Measurements from ENCODE around the gene PTPN5. TPM values are rescaled to one million over a fixed set of nuclear protein-coding genes. Genes with fewer than 3 reads are reported as not detected.

Gene PTPN5
- total RNA-seq, 2 experiments from 2014 or later: not detected

DNA sequence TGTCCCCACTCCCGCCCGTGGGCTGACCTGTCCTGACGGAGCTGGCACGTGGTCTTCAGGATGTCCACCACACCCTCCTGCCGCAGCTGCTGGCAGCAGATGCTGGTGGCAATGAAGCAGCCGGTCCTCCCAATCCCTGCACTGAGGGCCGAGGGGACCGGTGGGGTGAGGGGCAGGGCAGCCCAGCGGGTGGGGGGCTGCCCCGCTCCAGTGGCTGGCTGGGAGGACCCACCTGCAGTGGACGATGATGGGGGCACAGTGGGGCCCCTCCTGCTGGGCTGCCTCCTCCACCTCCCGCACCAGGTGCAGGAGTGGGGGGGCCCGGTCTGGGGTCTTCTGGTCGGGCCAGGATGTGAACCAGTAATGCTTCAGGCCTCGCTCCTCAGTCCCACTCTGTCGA lies 62.2 kb downstream of the PTPN5 start:
- Mint-ChIP-seq H3K27ac (no peak overlapping the region), H3K4me1 (peaks cover 5% of the 10 kb centered on the region), H3K4me3 (no peak overlapping the region), H3K9me3 (ENCODE audit: low read depth) (no peaks in the 10 kb centered on the region), H3K36me3 (no peaks in the 10 kb centered on the region), H3K27me3 (no peaks in the 10 kb centered on the region)
- CTCF ChIA-PET: interaction anchor here (1.1 to 4.0 kb wide), 5 partner anchors 24 to 196 kb away, joined by 3 to 24 read pairs (median 5); no protein-coding TSS in a partner anchor
- no peak for ATAC-seq
- DNase-seq: no peak

DNA sequence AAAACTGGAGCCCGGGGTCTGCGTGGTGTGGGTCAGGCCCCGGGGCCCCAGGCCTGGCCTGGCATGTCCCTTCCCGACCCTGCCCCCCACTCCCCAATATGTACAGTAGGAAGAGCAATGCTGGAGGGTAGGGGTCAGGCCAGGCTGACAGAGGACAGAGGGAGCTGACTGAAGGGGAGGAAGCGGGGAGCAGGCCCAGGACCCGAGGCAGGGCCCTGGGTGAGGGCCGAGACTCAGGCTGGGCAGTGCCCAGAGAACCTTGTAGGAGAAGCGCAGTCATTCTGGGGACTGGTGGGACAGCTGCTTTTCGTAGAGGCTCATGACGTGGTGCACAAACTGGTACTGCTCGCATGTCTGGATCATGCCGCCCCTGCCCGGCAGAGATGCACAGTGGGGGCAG lies 62.9 kb downstream of the PTPN5 start:
- peaks cover 5% of the 10 kb centered on the region for H3K4me1 Mint-ChIP-seq
- ATAC-seq: no peak
- H3K9me3 Mint-ChIP-seq (ENCODE audit: low read depth): no peaks in the 10 kb centered on the region
- H3K36me3 Mint-ChIP-seq: no peaks in the 10 kb centered on the region
- H3K27me3 Mint-ChIP-seq: no peaks in the 10 kb centered on the region
- no peak for DNase-seq
- CTCF ChIA-PET: interaction anchor here (1.0 to 4.0 kb wide), 19 partner anchors 9 to 484 kb away, joined by 3 to 24 read pairs (median 4); partner anchors contain the start of gene TSG101
- no peak overlapping the region for H3K4me3 Mint-ChIP-seq
- no peak overlapping the region for H3K27ac Mint-ChIP-seq

DNA sequence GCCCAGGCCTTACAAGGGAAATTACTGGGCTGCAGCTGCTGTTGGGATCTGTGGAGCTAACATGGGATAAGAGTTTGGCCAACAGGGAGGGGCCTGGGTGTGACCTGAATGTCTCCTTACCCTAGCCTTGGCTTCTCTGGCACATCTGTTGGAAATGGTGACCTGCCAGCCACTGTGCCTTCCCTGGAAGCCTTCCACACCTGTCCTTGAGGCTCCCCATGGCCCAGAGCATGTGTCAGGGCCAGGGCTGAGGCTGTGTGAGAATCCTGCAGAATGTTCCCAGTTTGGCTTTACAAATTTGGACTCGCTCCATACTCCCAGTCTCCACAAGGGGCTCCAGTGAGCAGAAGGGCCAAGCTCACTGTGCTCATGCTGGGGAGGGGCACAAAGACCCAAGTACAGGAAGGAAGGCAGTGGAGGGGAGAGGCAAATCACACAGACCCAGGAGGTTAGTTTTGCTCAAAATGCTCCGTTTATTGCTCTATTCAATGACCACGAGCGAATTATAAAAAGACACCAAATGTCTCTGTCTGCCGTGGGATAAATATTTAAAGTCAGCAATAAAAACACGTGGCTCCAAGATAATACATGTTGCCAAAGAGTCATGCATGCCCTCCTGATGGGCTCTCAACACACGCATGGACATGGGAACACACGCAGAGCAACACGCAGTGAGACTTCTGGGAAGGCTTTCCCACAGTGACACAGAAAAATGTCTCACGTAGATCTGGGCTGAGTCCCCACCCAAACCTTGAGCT lies 63.9 kb downstream of the PTPN5 start:
- no peaks in the 10 kb centered on the region for H3K27me3 Mint-ChIP-seq
- ATAC-seq: peak; percentile 63
- no peak overlapping the region for H3K27ac Mint-ChIP-seq
- no peak overlapping the region for H3K4me3 Mint-ChIP-seq
- DNase-seq: peak; percentile 50
- H3K9me3 Mint-ChIP-seq (ENCODE audit: low read depth): no peaks in the 10 kb centered on the region
- no peaks in the 10 kb centered on the region for H3K36me3 Mint-ChIP-seq
- CTCF ChIA-PET: interaction anchor here (0.8 to 2.8 kb wide), 21 partner anchors 8 to 621 kb away, joined by 3 to 13 read pairs (median 4); partner anchors contain the start of gene TSG101
- peaks cover 5% of the 10 kb centered on the region for H3K4me1 Mint-ChIP-seq

DNA sequence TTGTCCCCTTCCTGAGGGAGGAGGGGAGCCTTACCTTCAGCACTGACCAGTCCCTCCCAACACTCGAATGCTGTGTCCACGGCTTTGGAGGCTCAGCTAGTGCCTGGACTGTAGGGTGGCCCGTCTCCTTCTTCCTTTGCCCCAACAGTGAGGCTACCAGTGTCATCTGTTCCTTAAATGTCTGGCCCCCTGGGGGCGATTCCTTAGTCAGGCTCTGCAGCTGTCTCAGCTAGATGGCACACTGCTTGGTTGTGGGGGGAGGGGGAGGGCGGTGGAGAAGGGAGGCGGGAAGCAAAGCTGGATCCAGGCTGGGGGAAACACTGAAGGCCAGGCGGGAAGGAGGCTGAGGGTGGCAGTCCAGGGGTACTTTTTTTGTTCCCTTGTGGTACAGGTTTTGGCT lies 65.6 kb downstream of the PTPN5 start, which contains the start of gene IGSF22:
Gene IGSF22, minus strand, starts transcription at position 149 of the 400 bp plus-strand sequence. CDS start 1,952 bp downstream, outside the sequence.
- DNase-seq (no peak), ATAC-seq (no peak)
- no peaks in the 10 kb centered on the region for H3K36me3 Mint-ChIP-seq
- no peak within 1 kb of the TSS for H3K27ac Mint-ChIP-seq
- H3K9me3 Mint-ChIP-seq (ENCODE audit: low read depth): no peaks in the 10 kb centered on the region
- H3K4me1 Mint-ChIP-seq: peaks cover 6% of the 10 kb centered on the region
- H3K27me3 Mint-ChIP-seq: no peaks in the 10 kb centered on the region
- no peak within 1 kb of the TSS for H3K4me3 Mint-ChIP-seq
- CTCF ChIA-PET: no interaction called here

DNA sequence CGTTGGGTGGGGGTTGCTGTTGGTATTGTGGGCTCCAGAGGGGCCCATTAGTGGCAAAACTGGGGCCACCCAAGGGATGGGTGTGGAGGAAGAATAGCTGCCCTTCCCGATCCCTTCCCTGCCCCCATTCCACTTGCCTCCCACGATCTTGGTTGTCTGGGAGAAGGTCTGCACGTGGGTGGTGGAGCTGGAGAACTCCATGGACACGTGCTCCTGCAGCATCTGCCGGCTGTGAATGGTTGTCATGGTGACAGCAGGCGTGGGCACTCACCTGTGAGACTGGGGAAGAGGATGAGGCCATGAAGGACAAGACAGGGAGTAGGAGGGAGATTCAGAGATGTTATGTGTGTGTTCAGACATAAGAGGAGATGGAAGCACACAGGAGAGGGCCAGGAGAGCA lies 67.6 kb downstream of the PTPN5 start:
- DNase-seq (no peak), ATAC-seq (no peak)
- no peak overlapping the region for H3K4me3 Mint-ChIP-seq
- CTCF ChIA-PET: interaction anchor here (0.6 to 2.6 kb wide), 7 partner anchors 8 to 184 kb away, joined by 3 to 31 read pairs (median 3); partner anchors contain the start of gene TMEM86A
- H3K27me3 Mint-ChIP-seq: peaks cover 6% of the 10 kb centered on the region
- peaks cover 8% of the 10 kb centered on the region for H3K4me1 Mint-ChIP-seq
- H3K36me3 Mint-ChIP-seq: no peaks in the 10 kb centered on the region
- H3K9me3 Mint-ChIP-seq (ENCODE audit: low read depth): no peaks in the 10 kb centered on the region
- H3K27ac Mint-ChIP-seq: no peak overlapping the region

DNA sequence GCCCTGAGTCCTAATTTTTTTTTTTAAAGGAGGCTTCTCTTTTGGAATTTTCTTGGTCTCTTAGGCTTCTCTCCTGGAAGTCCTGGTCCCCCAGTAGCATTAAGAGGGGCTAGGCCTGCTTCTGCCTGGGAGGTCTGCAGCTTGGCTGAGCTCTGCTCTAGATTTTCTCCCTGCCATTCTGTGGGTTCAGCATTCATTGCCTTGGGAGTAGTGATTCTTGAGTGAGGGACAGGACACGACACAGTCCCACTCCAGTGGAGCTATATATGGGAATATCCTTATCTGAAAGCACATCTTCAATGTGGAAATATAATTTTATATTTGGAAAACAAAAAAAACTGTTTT lies 69.3 kb downstream of the PTPN5 start:
- H3K4me3 Mint-ChIP-seq: peak overlapping the region; percentile 78
- peaks cover 8% of the 10 kb centered on the region for H3K27me3 Mint-ChIP-seq
- ATAC-seq: peak; percentile 1
- CTCF ChIA-PET: interaction anchor here (0.6 to 4.0 kb wide), 52 partner anchors 9 to 616 kb away, joined by 3 to 31 read pairs (median 4); partner anchors contain the start of genes SAAL1, SPTY2D1, TMEM86A and TSG101
- peaks cover 8% of the 10 kb centered on the region for H3K4me1 Mint-ChIP-seq
- H3K9me3 Mint-ChIP-seq (ENCODE audit: low read depth): no peaks in the 10 kb centered on the region
- no peak for DNase-seq
- no peak overlapping the region for H3K27ac Mint-ChIP-seq
- H3K36me3 Mint-ChIP-seq: no peaks in the 10 kb centered on the region

DNA sequence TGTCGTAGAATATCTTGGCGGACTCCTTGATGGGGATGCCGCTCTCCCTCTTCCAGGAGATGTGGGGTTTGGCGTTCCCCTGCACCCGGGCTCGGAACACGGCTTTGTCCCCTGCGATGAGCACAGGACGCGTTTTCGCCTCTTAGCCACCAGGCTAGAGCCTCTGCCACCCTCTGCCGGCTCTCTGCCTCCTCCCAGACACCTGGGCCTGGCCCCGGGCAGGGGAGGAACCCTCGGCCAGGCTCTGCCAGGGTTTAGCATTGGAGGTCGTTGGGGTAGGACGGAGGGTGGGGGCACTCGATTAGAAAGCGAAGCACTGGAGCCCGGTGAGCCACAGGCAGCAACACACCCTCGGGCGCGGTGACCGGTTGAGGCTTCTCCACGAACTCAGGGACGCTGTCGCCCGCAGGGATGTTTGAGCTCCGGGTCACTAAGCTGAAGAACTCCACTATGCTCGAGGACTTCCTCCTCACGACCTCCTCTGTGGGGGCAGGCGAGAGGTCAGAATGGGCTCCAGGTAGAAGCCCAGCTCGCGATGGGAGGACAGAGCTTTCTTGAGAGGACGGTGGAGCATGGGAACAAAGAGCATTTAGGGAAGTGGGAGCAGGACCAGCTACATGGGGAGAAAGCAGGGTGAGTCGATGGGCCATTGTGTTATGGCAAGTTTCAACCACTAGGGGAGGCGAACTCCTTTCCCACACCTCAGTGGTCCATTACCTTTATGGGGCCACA lies 69.9 kb downstream of the PTPN5 start:
- peaks cover 8% of the 10 kb centered on the region for H3K27me3 Mint-ChIP-seq
- H3K4me1 Mint-ChIP-seq: peaks cover 8% of the 10 kb centered on the region
- ATAC-seq: peak; percentile 58
- peak overlapping the region; percentile 78 for H3K4me3 Mint-ChIP-seq
- no peak overlapping the region for H3K27ac Mint-ChIP-seq
- no peaks in the 10 kb centered on the region for H3K36me3 Mint-ChIP-seq
- H3K9me3 Mint-ChIP-seq (ENCODE audit: low read depth): no peaks in the 10 kb centered on the region
- CTCF ChIA-PET: interaction anchor here (0.6 to 4.0 kb wide), 53 partner anchors 9 to 707 kb away, joined by 3 to 31 read pairs (median 4); partner anchors contain the start of genes SAAL1, SPTY2D1, TMEM86A and TSG101
- DNase-seq: peak; percentile 61

DNA sequence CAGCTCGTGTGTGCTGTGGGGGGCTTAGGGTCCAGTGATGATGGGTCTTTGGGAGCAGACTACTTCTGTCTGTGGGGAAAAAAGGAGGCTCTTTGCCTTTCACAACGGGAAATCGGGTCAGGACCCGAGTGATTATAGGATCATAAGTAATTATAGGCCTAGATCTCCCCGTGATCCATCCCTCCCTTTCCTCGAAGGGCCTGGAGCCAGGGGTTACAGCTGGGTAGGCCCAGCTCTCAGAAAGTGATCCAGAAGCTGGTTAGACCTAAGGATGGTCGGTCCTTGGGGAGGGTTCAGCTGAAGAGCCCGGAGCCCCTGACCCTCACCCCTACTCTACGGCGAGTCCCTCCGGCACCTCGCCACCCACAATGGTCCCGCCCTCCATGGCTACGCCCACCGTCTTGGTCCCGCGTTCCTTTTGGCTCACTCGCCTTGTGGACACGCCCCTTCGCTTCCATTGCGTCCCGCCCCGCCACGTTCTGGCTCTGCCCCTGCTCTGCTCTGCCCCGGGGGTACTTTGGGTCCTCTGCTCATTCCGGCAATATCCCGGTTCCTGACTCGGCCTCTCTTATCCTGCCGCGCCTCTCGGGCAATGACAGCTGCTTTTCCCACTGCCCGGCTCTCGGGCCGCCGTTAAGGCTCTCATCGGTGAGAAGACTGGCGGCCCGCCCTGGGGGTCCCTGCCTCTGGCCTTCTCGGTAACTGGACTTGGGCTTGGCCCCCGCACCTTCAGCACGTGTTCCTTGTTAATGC lies 70.6 kb downstream of the PTPN5 start:
- Mint-ChIP-seq H3K9me3 (ENCODE audit: low read depth) (no peaks in the 10 kb centered on the region), H3K4me1 (peaks cover 8% of the 10 kb centered on the region), H3K36me3 (no peaks in the 10 kb centered on the region), H3K27me3 (peaks cover 8% of the 10 kb centered on the region), H3K27ac (no peak overlapping the region), H3K4me3 (peak overlapping the region; percentile 78)
- CTCF ChIA-PET: interaction anchor here (0.9 to 4.0 kb wide), 32 partner anchors 8 to 707 kb away, joined by 3 to 31 read pairs (median 5); partner anchors contain the start of genes SAAL1, SPTY2D1, TMEM86A and TSG101
- DNase-seq (peak; percentile 87), ATAC-seq (peak; percentile 96)

DNA sequence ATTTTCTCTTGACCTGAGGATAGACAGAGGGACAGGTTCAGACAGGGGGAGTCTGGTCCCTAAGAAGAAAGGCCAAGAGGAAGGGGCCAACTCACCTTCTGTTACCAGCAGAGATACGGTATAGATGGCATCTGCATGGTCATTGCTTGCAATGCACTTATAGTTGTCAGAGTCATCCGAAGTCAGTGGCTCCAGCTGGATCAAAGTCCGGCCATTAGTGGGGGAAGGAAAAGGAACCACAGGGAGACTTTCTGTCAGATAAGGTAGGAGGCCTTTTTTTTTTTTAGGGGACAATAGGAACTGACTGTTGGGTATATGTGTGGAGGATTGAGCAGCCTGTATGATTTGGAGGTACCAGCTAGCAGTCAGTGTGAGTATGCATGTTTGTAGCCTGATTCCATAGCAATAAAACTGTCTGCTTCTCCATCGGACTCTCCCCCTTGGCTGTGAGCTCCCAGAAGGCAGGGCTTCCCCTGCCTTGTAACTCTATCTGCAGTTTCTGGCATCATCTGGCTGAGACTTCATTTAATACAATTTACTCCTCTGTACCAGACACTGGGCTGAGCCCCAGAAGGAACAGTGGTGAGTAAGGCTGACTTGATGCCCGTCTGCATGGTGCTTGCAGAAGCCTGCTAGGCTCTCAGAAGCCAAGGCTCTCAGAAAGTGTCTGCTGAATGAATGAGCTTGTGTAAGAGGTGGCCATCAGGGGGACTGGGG lies 71.3 kb downstream of the PTPN5 start:
- Mint-ChIP-seq H3K27ac (no peak overlapping the region), H3K4me1 (peaks cover 8% of the 10 kb centered on the region), H3K4me3 (peak overlapping the region; percentile 78), H3K36me3 (no peaks in the 10 kb centered on the region), H3K27me3 (peaks cover 8% of the 10 kb centered on the region), H3K9me3 (ENCODE audit: low read depth) (no peaks in the 10 kb centered on the region)
- CTCF ChIA-PET: interaction anchor here (0.9 to 4.0 kb wide), 11 partner anchors 11 to 179 kb away, joined by 3 to 23 read pairs (median 4); partner anchors contain the start of genes SPTY2D1 and TMEM86A
- DNase-seq (no peak), ATAC-seq (no peak)

DNA sequence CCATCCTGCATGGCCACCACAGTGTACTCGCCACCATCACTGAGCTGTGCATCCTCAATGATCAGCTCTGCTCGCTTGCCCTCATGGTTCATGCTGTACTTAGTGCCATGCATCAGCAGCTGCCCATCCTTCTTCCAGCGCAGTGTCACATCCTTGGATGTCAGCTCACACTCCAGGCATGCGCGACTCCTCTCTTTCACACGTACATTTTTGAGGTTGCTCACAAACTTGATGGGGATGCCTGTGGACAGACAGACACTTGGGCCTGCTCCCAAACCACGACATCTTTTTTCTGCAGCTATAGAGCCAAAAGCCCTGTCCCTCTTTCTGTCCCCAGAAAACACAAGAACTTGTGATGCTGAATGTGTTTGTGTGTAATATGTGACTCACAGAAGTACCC lies 76.1 kb downstream of the PTPN5 start:
- CTCF ChIA-PET: interaction anchor here (1.2 kb wide), 1 partner anchor 16 kb away, joined by 3 read pairs; no protein-coding TSS in a partner anchor
- no peaks in the 10 kb centered on the region for H3K9me3 Mint-ChIP-seq (ENCODE audit: low read depth)
- ATAC-seq (no peak), DNase-seq (no peak)
- H3K36me3 Mint-ChIP-seq: no peaks in the 10 kb centered on the region
- peaks cover 5% of the 10 kb centered on the region for H3K4me1 Mint-ChIP-seq
- H3K4me3 Mint-ChIP-seq: no peak overlapping the region
- H3K27me3 Mint-ChIP-seq: peaks cover 8% of the 10 kb centered on the region
- H3K27ac Mint-ChIP-seq: no peak overlapping the region

DNA sequence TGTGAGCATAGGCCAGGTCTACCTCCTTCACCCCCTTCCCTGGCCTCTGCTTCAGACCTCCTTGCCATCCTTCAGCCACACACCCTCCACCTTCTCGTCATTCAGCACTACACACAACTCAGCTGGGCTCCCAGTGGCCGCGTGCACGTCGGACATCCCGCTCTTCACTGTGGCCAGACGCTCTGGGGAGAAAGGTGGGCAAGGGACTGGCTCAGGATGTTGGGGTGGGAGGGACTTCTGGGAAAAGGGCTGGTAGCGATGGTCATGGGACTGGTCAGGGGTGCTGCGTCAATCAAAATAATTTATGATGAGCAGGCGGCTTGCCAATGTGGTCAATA lies 77.2 kb downstream of the PTPN5 start:
- H3K27me3 Mint-ChIP-seq: peaks cover 3% of the 10 kb centered on the region
- H3K4me3 Mint-ChIP-seq: no peak overlapping the region
- DNase-seq: no peak
- ATAC-seq: no peak
- no peak overlapping the region for H3K27ac Mint-ChIP-seq
- H3K9me3 Mint-ChIP-seq (ENCODE audit: low read depth): no peaks in the 10 kb centered on the region
- CTCF ChIA-PET: no interaction called here
- no peaks in the 10 kb centered on the region for H3K36me3 Mint-ChIP-seq
- H3K4me1 Mint-ChIP-seq: peaks cover 8% of the 10 kb centered on the region

DNA sequence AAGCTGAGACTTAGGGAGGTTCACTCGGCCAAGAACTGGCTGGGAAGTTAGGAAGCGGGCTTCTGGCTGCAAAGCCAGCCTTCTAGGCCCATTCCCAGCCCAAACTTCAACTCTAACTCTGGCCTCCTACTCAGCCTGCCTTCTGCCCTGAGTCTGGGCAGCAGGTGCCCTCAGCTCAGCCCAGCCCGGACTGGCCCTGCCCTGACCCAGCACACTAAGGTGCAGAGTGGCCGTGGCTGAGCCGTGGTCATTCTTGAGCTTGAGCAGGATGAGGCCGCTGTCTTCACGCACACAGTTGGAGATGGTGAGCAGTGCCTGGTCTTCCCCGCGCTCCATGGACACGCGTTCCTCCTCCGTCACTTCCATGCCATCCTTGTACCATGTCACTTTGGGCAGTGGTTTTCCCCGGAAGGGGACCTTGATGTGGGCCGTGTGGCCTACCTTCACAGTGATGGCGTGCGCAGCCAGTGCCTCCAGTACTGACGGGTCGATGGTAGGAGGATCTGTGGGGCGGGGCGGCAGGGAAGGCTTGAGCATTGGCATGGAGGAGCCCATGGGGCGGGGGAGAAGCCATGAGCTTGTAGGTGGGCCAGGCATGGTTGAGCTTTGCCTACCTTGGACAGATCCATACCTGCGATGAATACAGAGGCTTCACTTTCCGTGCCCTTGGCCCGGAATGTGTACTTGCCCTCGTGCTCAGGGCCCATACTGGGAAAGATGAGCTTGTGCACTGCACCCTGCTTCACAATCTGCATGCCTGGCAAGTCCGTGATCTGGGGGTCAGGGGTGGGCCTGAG lies 77.8 kb downstream of the PTPN5 start:
- H3K9me3 Mint-ChIP-seq (ENCODE audit: low read depth): no peaks in the 10 kb centered on the region
- peaks cover 8% of the 10 kb centered on the region for H3K4me1 Mint-ChIP-seq
- CTCF ChIA-PET: interaction anchor here (1.8 to 2.2 kb wide), 2 partner anchors 8 to 10 kb away, joined by 6 to 15 read pairs; no protein-coding TSS in a partner anchor
- H3K4me3 Mint-ChIP-seq: no peak overlapping the region
- H3K36me3 Mint-ChIP-seq: no peaks in the 10 kb centered on the region
- DNase-seq: no peak
- H3K27me3 Mint-ChIP-seq: peaks cover 3% of the 10 kb centered on the region
- ATAC-seq: no peak
- H3K27ac Mint-ChIP-seq: no peak overlapping the region
